Fibroblast of skin of left biceps (primary cell): ENCODE results near the gene PTPRK.

Source experiments
- DNase-seq, 2 experiments: peaks; one replicate each; pipeline ENCODE4 v3.0.0-alpha.2; 2013; ENCODE audit warnings: low read depth in 2 of 2

The PTPRK gene

DNA sequence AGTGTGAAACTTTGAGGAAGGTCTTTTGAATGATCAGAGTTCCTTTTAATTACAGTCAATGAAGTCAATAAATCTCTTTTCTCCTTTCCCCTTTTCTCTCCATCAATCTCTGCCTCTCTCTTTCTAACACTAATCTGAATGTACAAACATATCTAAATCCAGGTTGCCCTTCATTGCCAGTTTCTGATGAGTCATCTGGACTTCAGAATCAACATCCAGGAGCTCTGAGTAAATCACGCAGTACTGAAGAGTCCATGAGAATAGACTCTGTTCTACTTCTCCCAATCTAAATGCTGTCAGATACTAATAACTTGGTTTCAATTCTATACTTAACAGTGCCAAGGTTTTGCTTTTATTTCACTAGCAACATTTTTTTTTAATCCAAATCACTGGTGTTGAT lies 380.9 kb downstream of the PTPRK start:
- no peak for DNase-seq

DNA sequence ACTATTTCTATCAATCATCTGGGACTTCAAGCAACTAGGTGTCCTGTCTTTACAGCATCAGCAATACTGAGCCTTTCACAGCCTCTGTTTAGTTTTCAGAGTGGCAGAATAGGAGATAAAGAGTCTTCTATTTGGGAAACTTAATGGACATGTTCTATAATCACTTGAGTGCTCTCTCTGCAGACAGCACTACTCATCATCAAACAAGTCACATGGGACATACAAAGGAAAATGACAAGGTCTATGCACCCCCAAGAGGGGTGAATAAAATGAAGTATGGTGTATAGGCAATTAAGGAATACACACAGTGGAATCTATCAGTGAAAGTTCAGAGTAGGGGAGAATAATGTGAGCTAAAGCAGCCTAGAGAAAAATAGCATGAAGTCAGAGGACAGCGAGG lies 381.7 kb downstream of the PTPRK start:
- DNase-seq = no peak

DNA sequence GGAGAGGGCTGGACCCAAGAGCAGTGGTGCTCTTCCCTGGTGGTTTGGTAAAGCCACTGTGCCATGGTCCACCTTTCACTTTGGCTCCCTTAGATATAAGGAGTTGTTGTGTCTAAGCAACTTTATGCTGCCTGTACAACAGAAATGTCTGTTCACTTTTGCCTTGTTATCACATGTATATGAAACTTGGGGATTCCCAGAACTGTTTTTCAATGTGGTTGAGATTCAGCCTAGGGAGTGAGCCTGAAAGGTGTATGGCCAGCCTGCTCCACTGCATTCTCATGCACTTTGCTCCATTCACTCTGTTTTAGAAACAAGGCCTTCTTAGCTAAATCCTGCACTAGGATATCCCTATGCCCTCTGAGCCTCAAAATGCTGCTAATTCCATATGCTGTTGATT lies 385.1 kb downstream of the PTPRK start:
- no peak for DNase-seq

DNA sequence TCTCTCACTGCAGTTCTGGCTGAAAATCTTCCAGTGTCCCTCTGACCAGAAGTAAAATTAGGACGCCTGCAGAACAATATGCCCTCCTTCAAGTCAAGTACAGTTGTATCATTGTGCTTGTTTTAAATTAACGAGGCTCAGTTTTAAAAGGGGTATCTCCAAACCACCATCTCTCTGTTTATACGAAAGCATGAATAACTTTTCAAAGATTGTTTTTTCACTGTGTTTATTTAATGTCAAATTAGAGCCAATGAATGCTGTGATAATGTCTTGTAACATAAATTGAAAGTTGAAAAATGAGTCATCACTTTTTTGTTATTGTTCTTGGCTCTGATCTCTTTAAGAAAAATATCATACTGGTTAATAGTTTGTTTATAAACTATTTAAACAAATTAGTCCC lies 388.8 kb downstream of the PTPRK start:
- no peak for DNase-seq

DNA sequence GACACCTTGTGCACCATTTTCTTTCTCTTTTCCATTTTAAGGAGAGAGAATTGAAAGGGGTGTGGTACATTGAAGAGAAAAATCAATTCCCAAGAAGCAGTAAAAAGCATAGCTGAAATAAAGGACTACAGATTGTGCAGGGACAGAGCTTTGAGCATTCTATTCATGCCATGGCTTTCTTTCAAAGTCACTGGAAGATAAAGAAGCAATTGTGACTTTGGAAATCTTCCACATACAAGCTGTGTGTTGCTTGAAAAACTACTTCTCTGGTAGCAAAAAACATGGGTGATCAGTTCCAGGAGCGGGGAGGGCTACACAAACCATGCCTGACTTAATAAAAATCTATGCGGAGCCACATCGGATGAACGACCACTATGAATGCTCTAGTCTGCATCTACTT lies 389.4 kb downstream of the PTPRK start:
- DNase-seq = no peak

DNA sequence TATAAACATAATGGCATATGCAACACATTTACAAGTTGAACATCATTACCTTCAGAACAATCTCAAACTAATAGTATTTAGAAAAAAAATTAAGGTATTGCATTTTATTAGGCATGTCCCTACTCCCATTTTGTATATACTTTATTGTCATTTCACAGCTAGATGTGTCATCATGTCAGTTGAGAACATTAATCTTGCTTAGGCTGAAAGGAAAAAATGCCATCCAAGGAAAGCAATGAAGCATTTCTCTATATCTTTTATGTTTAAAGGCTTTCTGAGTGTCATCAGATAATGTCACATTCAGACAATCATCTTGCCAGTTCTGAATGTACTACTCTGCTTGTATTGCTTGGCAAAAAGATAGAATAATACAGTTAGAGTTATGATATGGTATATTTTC lies 390.7 kb downstream of the PTPRK start:
- no peak for DNase-seq

DNA sequence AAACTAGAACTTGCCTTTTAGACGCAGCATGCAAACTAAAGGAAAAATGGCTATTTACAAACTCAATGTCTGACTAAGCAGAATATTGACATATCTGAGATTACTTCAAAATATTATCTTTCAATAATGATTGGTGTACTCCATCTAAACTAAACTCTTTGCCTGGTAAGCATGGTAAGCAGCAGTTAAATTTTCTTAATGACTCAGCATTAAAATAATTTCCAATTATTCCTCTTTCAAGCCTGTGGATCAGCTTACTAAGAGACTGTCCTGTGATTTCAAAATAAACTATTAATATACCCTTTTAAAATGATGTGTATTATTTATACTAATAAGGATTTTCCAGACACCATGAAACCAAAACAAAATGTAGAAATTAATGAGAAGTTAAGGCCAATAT lies 392.7 kb downstream of the PTPRK start:
- DNase-seq = no peak

DNA sequence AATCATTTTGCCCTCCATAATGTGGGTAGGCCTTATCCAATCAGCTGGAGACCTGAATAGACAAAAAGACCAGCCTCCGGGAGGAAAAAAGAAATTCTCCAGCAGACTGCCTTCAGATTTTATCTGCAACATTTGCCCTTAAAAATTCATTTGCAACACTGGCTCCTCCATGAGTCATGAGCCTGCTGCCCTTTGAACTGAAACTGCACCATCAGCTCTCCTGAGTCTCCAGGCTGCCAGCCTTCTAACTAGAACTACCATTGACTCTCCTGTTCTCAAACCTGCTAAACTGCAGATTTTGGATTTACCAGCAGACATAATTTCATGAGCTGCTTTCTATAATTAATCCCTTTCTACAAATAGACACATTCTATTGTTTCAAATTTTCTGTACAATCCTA lies 395.7 kb downstream of the PTPRK start:
- no peak for DNase-seq

DNA sequence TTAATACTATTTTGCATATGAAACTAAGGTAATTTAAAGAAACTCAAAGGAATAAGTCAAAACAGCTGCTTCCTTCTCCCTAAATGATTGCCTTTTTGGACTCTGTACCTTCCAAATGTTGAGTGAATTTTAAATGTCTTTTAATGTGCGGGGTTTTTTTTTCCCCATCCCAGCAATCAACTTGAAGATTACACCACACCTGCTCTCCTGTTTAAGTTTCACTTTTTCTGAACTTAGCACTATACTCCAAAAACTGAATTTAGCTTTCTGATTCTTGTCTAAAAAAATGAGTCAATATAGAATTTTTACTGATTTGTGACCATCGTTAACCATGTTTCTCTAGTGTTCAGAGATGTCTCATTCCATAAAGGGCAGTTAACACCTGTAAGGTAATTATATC lies 398.8 kb downstream of the PTPRK start:
- no peak for DNase-seq

DNA sequence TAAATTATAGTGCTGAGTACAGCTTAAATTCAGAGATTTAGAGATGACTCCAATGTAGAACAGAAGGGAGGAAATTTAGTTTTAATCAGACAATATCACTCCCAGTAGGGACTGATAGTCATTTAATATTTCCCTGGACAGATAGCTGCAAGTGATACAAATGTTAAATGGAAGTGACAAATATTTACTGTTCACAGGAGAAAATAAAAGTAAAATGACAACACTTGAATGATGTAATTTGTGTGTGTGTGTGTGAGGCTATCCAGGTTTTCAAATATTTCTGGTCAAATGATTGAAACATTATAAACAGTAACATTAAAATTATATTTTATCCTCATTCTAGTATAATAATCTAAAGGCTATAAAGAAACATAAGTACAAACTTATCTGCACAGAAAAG lies 399.2 kb downstream of the PTPRK start:
- no peak for DNase-seq

DNA sequence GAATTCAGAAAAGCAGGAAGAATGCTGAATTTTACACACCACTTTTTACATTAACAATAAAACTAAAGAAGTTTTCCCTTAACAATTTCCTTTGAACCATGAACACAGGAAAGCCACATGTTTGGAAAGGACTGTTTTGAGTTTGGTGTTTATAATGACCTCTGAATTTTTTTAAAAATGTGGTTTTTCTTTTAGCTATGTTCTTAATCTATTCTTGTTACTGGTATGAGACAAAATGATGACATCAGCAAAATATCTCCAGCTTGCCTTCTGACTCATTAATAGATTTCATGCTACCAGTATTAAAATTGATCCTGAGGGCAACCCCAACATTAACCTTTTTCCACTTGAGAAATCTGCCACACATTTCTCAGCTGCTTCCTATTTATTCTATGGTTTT lies 402.0 kb downstream of the PTPRK start:
- peak; percentile 56 to 61 for DNase-seq

DNA sequence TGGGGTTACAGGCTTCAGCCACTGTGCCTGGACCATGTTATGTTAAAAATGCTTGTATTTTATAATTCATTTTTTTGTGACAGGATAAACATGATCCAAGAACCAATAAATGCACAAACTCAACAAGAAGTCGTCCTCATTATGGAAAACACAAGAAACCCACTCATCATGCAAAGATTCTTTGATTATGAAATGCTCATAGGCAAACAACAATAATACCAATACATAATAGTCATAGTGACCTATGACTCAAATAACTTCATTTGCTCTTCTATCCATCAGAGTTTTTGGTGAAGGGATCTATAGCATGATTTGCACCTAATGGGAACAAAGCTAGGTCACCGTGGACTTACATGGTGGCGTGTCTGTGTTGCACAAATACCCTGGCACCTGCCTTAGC lies 402.5 kb downstream of the PTPRK start:
- no peak for DNase-seq

DNA sequence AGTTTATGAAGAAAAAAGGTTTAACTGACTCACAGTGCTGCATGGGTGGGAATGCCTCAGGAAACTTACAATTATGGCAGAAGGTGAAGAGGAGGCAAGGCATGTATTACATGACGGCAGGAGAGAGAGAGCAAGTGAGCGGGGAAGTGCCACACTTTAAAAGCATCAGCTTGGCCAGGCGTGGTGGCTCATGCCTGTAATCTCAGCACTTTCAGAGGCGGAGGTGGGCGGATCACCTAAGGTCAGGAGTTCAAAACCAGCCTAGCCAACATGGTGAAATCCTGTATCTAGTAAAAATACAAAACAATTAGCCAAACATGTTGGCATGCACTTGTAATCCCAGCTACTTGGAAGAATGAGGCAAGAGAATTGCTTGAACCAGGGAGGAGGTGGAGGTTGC lies 406.2 kb downstream of the PTPRK start:
- no peak for DNase-seq

DNA sequence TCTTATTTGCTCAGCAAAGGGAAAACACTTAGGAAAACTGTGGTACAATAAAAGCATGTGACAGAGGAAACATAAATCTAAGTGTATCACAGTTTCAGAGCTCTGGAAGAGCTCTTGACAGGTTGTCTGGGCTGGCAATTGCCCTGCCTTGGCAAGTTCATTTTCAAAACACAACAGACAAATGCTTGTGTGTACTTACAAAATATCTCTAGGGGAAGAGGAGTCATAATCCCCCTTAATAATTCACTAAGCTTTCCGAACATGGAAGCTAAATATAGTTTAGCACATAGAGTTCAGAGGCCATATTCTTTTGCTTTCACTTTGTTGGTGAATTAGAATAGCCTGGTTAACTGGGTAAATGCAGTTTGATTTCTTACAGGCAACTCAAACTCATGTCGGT lies 407.9 kb downstream of the PTPRK start:
- DNase-seq = no peak

DNA sequence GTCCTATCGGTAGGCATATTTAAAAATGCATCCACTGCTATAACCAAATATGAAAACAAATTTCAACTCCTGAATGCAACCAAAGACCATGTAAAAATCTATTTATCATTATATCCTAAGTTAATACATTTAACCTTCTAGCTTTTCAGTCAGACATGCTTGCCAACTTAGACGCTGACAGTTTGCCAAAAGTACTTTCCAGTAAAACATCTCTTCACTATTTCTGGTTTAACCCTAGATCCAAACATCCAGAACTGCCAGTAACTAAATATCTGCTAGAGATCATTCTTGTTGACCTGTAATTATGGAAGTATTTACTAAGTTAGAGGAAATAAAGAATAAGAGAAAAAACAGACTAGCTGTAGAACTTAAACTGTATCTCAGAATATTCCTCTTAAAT lies 409.3 kb downstream of the PTPRK start:
- no peak for DNase-seq

DNA sequence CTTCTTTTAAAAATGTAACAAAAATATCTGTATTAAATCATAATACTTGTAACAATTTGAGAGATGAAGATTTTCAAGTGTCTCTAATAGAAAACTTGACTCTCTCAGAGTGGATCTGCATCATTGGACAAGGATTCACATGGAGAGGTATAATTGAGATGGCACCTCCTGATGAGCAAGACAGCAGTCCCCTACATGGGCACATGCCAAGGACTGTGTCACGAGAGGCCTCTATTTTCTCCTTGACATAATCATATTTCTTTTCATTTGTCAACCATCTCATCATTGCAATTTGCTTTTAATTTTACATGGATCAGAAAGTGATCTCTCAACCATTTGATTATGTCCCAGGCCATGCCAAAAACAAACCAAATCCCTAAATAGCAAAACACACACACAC lies 412.7 kb downstream of the PTPRK start:
- DNase-seq = no peak

DNA sequence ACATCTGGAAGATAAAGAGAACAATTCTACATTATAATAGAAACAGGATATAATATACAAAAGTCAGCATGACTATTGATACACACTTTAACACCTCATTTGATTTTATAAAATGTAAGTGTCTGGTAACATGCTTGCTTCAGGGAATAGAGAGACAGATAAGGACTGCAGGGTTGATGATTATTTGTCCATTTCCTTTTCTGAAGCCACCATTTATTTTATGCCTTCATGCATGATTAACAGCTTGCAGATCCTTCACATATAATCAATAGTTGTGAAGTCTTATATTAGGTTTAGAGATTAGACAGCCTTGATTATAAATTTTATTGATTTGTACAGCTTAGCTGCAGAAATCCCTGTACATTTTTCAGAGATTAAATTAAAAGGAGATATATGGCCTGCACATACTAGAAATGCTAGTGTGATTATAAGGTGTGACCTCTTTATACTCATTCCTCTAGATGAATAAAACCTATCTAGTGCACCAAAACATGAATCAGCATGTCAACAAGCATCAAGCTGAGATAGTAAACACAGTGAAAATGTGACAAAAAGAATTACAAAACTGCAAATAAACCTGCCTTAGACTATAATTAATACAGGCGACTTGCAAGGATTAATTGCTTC lies 420.7 kb downstream of the PTPRK start:
- DNase-seq = no peak

DNA sequence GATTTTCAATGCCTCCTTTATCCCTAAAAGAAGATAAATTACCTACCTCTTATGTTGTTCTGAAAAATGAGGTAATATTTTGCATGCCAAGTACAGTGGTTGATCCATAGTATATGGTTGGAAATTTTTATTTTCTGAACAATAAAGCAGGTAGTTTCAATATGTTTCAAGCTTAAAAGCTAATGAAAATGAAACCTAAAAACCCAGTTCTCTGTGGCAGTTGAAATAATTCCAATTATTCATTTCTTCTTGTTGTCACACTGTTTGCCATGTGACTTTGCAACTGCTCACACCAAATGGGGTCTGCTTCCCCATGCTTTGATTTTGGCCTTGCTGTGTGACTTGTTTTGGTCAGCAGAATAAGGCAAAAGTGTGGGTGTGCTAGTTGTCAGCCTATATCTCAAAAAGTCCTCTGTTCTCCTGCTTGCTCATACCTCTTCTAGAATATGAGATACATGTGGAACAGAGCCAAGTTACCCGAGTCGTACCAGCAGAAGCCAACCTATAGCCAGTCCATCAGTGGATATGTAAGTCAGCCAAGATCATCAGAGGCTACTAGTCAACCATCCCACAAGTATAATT lies 422.3 kb downstream of the PTPRK start:
- no peak for DNase-seq

DNA sequence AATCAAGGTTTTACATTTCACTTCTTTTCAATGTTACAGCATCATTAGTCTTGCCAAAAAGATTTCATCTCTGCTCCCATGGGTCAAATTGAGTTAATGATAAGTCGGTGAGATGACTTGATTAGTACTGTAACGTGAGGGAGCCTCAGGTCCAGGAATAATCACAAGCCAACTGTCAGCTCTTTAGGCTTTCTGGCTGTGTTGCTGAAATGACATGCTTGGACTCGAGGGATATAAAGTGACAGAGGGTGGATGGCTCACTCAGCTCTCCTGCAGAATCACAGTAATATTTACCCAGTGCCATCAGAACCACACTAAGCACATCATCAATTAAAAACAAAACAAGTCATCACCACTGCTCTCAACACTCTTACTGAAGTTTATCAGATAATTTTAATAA lies 423.4 kb downstream of the PTPRK start:
- DNase-seq = no peak

DNA sequence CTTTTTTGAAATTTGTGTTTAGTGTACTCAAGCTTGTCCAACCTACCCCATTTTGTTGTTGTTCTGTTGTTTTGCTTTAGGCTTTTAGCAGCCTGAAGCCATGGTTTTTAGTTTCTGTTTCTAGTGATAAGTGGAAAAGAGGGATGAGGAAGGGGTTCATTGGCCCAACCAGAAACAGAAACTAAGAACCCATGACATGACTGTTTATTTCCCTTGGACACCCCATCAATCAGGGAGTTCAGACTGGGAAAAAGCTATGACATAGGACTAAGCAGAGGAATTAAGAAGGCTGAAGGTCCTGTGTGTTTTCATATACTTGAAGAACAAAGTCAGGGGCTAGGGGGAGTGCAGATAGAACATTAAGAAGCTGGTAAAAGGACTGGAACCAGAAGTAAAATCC lies 425.0 kb downstream of the PTPRK start:
- DNase-seq = no peak

DNA sequence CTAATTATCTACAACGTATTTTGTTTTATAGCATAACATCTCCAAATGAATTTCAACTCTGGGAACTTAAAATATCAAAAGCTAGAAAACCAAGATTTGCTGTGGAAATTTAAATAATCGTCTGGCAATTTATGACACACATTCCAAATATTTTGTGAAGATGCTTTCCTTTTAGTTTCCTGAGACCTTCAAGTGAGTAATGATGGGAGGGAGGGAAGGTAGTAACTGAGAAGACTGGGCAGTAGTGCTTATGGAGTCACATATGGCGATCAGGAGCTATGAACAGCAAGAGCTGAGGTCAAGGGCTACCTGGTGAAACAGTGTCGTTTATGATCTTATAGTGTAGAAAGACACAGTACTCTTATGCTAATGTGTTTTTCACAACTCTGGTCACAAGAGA lies 441.4 kb downstream of the PTPRK start:
- DNase-seq = no peak

DNA sequence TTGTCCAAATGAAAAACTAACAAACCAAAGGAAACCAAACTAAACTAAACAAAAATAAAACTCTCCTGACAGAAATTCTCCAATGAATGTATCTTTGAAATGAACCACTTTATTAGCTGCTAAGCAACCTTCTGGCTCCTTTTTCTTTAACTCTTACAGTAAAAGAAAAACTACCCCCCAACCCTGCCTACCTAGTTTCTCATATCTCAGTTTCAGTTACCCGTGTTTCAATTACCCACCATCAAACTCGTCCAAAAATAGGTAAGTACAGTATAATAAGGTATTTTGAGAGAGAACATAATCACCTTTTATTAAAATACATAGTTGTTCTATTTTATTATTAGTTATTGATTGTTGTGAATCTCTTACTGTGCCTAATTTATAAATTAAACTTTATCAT lies 442.1 kb downstream of the PTPRK start:
- no peak for DNase-seq

DNA sequence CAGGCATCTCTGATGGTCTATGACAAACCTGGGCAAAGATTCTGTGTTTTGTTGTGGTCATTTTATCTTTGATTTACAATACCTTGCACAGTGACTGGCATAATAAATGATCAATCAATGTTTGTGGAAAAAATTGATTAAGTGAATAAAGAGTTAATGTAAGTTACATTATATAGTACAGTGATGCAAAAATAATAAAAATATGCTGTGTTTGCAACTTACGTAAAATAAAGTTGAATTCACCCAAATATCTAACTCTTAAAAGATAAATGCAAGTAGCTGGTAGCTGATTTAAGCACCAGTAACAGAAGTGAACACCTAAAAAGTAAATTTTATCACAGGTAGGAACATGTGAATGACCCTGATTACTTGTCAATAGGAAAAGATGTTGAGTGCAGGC lies 443.6 kb downstream of the PTPRK start:
- DNase-seq = no peak

DNA sequence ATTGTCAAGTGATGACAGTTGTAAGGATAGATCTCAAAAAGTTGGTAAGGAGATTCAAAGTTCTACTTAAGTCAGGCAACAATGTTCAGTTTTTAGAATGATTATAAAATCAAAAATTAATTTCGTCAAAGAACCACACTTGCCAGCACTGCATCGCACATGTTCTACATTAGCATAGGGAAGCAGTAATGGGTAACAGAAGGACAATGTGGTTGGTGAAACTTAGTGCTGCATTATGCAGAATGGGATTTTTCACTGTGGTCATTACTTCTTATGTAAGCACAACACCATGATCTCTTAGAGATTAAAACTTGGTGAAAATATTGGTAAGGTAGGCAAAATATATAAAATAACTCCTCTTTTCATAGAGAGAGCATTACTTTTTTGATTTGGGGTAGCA lies 445.8 kb downstream of the PTPRK start:
- DNase-seq = no peak
